Astrocyte of the spinal cord (primary cell): ENCODE measurements around the gene FCHSD2.
A peak's percentile ranks its signal among the peaks of the same experiment; 100 is the strongest.

Source experiments
- DNase-seq: peaks from one replicate; pipeline ENCODE4 v3.0.0; 2011; ENCODE audit warnings: low read depth, low spot score
- H3K4me3 ChIP-seq: 2 replicates; pipeline ENCODE4 v1.5.1; 2011; ENCODE audit warnings: low read depth, mild to moderate bottlenecking, low read length, moderate library complexity
- in situ Hi-C: cut with HindIII; loops from 2 replicates; pipeline ENCODE4 v1.10.0; 2017; ENCODE audit warnings: low sequenced_read_pairs
- TF ChIP-seq, protein P1 (sequence below): IDR thresholded peaks from 2 replicates; pipeline ENCODE4 v1.5.1; 2012; ENCODE audit warnings: low read depth, mild to moderate bottlenecking, low read length, inconsistent platforms

The FCHSD2 gene

DNA sequence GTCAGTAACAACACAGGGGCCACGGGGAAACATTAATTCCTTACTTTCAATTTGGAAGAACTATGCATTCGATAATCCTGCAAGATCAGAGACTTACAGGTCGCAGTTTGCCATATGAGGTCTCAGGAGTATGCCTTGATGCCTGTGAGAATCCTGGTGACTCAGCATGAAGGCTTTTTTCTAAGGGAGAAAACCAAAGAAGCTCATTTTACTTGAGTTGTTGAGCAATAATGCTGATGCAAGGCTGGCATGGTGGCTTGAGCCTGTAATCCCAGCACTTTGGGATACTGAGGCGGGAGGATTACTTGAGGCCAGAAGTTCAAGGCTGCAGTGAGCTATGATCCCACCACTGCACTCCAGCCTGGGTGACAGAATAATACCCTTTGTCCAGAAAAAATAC lies 301.3 kb downstream of the FCHSD2 start:
- TF ChIP-seq, protein P1, sequence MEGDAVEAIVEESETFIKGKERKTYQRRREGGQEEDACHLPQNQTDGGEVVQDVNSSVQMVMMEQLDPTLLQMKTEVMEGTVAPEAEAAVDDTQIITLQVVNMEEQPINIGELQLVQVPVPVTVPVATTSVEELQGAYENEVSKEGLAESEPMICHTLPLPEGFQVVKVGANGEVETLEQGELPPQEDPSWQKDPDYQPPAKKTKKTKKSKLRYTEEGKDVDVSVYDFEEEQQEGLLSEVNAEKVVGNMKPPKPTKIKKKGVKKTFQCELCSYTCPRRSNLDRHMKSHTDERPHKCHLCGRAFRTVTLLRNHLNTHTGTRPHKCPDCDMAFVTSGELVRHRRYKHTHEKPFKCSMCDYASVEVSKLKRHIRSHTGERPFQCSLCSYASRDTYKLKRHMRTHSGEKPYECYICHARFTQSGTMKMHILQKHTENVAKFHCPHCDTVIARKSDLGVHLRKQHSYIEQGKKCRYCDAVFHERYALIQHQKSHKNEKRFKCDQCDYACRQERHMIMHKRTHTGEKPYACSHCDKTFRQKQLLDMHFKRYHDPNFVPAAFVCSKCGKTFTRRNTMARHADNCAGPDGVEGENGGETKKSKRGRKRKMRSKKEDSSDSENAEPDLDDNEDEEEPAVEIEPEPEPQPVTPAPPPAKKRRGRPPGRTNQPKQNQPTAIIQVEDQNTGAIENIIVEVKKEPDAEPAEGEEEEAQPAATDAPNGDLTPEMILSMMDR, result no peak
- in situ Hi-C loops, result no loop called here
- DNase-seq, result peak; percentile 84
- H3K4me3 ChIP-seq, result no peak overlapping the region

GRCh38 chr11:72838691-72839305 lies 303.3 kb downstream of the FCHSD2 start:
- H3K4me3 ChIP-seq, result no peak overlapping the region
- TF ChIP-seq, protein P1, result no peak
- in situ Hi-C loops, result no loop called here
- DNase-seq, result peak; percentile 28

GRCh38 chr11:72836111-72836510 lies 306.0 kb downstream of the FCHSD2 start:
- in situ Hi-C loops, result no loop called here
- H3K4me3 ChIP-seq, result no peak overlapping the region
- TF ChIP-seq, protein P1, result no peak
- DNase-seq, result no peak

DNA sequence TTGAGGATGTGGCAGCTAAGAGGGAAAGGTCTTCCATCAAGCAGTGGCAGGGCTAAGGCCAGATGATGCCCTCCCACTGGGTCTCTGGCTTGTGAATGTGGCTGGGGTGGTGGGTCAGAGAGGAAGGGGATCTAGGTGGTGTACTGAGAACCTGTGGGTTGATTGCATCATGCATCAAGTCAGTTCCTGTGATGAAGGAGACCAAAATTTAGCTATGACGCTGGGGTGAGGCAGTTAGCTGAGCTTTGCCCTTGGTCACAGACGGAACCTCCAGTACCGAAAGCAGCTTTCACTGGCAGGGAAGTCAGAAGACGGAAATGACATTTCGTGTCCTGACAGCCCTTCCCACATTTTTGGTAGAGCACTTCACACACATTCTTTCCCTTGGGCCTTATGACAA lies 307.2 kb downstream of the FCHSD2 start:
- in situ Hi-C loops, result no loop called here
- TF ChIP-seq, protein P1, result no peak
- no peak overlapping the region for H3K4me3 ChIP-seq
- no peak for DNase-seq

DNA sequence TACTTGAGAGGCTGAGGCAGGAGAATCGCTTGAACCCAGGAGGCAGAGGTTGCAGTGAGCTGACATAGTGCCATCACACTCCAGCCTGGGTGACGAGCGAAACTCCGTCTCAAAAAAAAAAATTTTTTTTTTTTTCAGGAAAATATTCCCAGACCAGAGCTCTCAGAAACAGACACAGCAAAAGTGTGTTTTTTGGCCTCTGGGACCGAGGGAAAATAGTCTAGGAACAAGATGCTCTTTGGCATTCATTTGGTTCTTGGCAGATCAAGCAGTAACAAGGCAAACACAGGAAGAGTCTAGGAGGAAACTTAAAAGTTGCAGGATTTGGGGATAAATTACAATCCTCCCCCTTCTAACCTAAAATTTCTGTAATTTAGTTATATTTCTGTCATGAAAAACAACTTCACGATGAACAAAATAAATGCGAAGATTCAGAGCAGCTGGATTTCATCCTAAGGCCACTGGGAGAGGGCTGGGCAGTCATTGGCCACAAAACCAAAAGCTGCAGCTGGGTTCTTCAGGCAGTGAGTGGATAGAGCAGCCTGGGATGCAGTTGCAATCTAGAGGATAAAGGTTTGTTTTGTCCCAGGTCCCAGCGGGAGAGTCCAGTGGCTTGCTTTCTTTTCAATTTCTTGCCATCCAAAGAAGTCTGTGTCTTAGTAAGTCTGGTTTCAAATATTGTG lies 308.2 kb downstream of the FCHSD2 start:
- in situ Hi-C loops, result no loop called here
- TF ChIP-seq, protein P1, result no peak
- no peak overlapping the region for H3K4me3 ChIP-seq
- no peak for DNase-seq

DNA sequence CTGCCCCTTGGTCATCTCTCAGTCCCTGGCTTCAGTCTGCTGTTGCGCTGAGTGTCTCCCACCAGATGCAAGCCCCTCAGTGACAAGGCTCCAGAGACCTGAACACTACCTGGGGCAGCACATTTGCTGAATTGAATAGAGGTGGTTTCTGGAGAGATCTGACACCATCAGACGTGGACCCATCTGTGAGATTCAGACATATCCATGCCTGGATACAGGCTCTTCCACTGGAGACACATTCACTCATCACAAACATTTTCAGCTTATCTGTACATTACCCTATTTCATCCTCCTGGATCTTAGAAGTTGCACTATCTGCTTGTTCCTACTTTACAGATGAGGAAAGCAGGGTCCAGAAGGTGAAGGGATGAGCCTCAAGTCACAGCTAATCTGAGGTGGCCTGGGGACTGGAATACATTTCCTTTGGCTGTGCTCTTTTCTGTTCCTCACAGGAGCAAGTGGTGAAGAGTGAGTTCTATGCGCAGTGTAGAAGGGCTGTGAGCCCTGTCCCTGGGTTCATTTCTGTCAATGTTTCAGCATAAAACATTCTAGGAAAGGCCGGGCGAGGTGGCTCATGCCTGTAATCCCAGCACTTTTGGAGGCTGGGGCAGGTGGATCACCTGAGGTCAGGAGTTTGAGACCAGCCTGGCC lies 308.9 kb downstream of the FCHSD2 start:
- H3K4me3 ChIP-seq, result no peak overlapping the region
- in situ Hi-C loops, result no loop called here
- TF ChIP-seq, protein P1, result no peak
- DNase-seq, result no peak
